HS-5 (cell line): ENCODE results near the gene MCRIP1.
"Not testable (repeated sequence)": the region's sequence is repeated elsewhere in the genome, so short reads cannot be mapped to it uniquely, and the experiment has no call there.

Experiments used
- DNase-seq: peaks from one replicate; pipeline ENCODE4 v3.0.0-alpha.2; 2012; ENCODE audit warnings: low read depth

The MCRIP1 gene

GRCh38 chr17:81840826-81841778 is 8.0 kb upstream of the MCRIP1 start:
- DNase-seq: no peak

DNA sequence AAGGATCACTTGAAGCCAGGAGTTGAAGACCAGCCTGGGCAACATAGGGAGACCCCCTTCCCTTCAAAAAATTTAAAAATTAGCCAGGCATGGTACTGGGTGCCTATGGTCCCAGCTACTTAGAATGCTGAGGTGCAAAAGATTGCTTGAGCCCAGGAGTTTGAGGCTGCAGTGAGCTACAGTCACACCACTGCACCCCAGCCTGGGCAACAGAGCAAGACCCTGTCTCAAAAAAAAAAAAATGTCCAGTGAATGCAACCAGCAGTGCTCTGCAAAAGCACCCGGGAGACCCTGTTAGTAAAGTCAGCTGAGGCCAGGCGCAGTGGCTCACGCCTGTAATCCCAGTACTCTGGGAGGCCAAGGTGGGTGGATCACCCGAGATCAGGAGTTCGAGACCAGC is 7.0 kb upstream of the MCRIP1 start:
- DNase-seq: not testable (repeated sequence)

DNA sequence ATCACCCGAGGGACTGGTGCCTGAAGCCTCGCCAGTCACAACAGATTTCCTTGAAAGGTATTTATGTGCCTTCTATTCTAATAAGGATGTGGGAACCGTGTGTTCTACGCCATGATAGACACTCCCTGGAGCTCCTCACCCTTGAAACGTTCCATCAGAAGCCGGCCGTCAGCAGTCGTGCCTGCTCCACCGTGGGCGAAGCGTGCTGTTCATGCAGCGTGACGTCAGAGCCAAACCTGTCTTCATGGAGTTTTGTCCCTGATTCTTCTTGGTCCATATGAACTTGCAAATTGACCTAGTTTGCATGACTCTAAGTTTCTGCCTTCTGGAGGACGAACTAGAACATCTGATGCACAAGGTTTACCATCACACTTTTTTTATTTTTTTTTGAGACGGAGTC is 6.2 kb upstream of the MCRIP1 start:
- DNase-seq: no peak

DNA sequence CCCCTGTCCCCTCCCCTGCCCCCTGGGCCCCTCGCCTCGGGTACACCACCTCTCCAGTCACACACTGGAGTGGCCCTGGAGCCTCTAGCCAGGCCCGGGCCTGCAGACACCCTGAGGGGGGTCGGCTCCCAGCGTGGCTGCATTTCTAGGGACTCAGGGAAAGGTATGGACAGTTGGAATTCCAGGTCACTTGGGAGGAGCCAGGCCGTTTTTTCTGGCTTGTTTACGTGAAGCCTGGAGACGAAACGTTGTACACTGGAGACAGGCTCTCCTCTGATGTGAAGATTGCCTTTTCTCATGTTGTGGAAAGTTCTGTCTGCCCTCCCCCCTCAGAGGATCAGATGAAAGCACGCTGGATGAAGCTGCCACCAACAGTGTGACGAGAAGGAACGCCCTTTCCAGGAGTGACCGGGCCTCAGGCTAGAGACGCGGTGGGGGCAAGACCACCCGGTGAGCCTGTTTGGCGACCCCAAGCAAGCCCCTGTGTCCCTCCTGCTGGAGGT is 5.7 kb upstream of the MCRIP1 start:
- no peak for DNase-seq

GRCh38 chr17:81837641-81838040 is 4.5 kb upstream of the MCRIP1 start:
- no peak for DNase-seq

DNA sequence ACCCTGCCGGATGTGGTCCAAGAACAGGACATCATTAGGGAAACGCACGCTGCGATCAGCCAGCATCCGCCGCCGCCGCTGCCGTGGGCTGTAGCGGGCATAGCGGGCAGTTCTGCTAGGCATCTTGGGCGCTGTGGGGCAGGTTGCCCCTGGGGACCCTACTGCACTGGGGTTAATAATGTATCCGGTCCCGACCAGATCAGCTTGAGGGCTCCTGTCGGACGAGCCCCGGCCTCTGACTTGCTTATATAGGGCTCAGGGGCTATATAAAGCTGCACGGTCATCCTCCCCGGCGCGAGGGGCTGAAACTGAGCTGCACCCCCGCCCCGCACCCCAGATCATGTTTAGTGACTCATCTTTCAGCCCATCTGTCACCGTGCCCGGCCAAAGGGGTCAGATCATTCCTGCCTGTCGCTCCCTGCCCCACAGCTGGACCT is 1.8 kb upstream of the MCRIP1 start, which contains the start of gene PPP1R27:
PPP1R27 (minus strand) TSS at position 220 of the 437 bp plus-strand sequence; CDS start at position 123, 97 bp downstream.
- no peak for DNase-seq

DNA sequence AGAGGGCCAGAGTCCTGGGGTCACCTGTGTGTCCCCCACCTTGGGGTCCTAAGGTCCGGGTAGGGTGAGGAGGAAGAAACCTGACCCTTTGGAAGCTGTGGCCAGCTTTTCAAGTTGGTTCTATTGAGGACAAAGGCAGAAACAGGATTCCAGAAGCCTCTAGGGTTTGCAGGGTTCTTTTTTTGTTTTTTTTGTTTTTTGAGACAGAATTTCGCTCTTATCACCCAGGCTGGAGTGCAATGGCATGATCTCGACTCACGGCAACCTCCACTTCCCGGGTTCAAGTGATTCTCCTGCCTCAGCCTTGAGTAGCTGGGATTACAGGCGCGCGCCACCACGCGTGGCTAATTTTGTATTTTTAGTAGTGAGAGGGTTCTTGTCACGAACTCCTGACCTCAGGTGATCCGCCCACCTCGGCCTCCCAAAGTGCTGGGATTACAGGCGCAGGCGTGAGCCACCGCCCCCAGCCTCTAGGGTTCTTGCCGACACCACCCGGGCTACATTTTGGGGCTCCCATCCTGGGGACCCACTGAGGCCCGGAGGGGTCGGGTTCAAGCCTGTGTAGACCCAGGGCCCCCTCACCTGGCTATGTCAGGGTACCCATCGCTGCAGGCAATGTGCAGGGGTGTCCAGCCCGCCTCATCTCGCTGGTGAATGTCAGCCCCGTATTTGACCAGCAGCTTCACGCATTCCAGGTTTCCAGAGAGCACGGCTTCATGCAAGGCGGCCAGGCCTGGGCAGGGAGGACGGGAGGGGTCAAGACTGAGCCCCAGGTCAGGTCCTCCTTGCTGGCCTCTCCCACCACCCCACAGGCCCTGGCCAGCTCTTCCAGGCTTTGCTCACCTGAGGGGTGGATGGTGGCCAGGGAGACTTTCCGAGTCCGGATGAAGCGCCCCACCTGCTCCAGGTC is 1.1 kb upstream of the MCRIP1 start:
- DNase-seq: no peak

GRCh38 chr17:81832608-81833159 is 407 bp downstream of the MCRIP1 start:
- no peak for DNase-seq

DNA sequence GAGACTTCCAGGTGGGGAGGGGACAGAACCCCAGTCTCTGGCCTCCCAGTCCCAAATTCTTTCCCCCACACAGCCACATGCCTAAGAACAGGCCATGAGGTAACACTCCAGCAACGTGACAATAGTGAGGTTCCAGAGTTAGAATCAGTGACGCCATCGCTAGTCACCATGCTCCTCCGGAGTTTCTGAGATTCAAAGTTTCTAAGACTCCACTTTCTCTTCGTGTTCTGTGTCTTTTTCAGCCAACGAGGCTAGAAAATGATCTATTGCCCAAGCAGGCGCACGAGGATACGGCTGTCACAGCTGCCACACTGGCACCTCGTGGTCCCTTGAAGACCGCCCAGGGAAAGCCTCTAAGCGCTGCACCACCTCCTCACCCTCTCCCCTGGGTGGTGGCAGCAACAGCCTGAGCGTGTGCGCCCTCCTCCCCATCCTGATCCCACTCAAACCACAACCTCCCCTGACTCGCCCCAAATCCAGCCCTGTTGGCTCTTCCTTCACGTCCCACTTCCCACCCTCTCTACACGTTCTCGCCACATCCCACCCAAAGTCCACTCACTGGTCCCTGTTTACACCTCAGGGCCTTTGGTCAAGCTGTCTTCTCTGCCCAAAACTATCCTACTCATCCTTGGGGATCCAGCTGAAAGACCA is 1.0 kb downstream of the MCRIP1 start:
- DNase-seq: peak; percentile 26

DNA sequence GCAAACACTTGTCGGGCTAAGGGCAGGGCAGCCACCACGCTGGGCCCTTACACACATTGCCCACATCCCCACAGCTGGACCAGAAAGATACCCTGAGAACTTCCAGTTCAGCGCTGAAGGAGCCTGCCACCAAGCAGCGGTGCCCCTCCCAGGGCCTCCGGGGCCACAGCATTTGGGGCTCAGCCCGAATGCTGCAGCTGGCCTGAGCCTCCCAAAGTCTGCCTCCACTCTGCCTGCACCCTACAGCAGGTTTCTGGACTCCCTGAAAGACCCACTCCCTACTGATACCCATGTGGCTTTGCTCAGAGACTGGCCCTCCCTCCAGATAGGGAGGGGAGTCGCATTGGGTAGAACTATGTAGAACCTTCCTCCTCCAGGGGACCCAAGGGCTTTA is 1.5 kb downstream of the MCRIP1 start:
- no peak for DNase-seq

DNA sequence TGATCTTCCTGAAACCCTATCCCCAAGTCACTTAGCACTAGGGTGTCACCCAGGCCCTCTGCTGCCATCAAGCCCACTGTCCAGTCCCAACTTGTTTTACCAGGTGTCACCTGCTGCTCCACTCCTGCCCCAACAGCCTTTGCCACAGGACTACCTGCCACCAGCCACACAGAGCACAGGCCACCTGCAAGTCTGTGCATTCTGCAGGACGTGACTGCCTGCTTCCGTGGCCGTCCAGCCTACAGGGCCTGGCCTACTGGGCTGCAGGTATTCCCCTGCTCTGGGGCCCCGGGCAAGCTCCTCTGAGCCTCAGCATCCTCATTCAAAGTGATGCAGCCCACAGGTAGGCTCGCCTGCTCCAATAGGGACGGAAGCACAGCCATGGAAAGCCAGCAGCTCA is 3.2 kb downstream of the MCRIP1 start:
- DNase-seq: no peak

DNA sequence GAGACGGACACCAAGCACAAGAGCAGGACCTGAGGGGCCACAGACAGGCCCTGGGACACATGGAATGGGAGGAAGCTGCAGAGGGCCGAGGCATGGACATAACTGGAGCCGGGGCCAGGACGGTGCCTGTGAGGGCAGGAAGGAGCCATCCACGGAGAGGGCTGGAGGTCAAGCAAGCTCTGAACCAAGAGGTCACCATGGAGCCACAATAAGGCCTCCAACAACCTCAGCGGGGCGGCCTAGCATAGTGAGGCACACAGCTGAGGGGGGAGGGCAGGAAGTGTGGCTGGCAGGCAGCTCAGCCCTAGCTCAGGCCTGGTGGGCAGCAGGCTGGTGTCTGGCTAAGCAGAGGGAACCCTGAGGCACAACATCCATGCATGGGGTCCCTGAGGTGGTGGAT is 4.4 kb downstream of the MCRIP1 start:
- DNase-seq: no peak

DNA sequence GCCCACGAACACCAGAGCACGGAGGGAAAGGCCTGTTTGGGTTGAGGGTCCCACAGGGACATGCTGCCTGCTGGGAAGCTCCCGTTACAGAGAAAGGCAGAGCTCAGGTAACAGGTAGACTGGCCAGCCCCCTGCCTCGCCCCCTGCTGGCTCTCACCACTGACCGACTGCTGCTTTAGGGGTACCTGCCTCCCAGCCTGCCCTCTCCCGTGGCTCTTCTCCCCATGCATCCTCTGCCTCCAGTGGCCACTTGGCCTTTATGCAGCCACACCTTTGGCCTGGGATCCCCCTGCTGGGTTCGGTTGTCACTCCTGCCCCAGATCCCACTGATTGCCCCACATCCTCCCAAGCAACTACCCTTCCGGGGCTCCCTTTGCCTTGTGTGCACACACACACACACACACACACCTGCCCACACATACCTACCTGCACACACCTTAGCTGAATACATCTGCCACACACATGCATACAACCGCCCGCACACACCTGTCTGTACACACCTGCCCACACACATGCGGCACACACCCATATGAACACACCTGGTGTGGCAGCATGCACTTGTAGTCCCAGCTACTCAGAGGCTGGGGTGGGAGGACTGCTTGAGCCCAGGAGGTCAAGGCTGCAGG is 7.1 kb downstream of the MCRIP1 start:
- no peak for DNase-seq

DNA sequence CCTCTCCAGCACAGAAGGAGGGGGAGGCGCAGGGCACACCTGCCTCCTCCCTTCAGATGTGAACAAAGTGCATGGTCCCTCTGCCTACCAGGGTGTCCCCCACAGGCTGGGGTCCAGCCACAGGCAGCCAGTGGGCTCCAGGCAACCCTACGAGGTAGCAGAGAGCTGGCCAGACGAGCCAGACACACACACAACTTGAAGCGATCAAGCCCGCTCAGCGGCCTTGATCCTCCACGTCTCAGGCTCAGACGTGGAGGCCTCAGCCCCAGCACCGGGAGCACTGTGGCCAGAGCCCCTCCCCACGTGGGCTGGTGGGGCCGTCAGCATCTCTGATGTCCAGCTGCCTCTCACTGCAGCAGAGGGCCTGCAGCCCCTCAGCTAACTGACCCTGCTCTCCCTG is 8.5 kb downstream of the MCRIP1 start:
- DNase-seq: no peak

GRCh38 chr17:81823820-81824550 is 9.1 kb downstream of the MCRIP1 start:
- DNase-seq: no peak

DNA sequence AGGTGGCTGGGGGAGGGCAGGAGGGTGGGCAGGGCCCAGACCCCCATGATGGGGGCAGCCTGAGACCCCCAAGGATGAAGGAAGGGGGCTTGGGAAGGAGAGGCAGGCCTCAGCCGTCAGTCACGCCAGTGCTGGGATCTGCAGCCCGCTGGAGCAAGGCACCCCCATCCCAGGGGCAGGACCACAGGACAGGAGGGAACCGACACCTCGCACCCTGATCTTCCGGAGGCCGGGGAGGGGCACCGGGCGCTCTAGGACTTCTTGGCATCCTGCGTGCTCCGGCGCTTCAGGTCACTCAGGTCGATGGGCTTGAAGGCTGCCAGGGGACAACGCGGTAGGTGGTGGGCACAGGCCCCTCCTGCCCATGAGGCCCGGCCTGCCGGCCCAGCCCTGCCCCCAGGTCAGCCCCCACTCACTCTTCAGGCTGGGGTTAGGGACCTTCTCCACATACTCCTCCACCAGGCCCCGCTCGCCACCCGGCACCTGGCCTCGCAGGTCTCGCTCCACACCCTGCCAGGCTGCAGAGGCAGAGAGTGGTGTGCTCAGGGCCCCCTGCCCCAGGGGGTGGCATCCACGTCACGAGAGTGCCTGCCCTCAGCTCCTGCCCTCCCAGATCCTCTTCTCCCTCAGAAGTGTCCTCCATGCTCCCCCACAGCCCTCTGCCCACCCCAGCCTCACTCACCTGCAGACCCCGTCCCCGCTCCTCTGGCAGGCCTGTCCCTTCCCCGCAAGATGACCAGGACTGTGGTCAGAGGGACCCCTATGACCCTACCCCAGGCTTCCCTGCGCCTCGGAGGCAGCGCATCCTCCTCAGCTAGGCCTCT is 9.9 kb downstream of the MCRIP1 start:
- no peak for DNase-seq

DNA sequence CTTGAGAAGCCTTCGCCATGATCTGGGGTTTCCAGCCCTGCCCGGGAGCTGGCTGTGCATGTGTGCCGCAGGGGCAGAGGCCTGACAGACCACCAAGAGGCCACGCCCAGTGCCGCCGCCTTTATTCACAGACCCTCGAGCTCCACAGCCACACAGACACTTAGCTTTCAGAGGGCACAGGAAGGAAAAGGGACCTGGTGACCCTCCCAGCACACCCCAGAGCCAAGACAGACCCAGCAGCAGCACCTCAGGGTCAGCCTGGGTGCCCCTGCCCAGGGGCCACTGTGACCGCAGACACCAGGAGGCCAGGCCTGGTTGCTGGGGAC is 10.8 kb downstream of the MCRIP1 start:
- no peak for DNase-seq

DNA sequence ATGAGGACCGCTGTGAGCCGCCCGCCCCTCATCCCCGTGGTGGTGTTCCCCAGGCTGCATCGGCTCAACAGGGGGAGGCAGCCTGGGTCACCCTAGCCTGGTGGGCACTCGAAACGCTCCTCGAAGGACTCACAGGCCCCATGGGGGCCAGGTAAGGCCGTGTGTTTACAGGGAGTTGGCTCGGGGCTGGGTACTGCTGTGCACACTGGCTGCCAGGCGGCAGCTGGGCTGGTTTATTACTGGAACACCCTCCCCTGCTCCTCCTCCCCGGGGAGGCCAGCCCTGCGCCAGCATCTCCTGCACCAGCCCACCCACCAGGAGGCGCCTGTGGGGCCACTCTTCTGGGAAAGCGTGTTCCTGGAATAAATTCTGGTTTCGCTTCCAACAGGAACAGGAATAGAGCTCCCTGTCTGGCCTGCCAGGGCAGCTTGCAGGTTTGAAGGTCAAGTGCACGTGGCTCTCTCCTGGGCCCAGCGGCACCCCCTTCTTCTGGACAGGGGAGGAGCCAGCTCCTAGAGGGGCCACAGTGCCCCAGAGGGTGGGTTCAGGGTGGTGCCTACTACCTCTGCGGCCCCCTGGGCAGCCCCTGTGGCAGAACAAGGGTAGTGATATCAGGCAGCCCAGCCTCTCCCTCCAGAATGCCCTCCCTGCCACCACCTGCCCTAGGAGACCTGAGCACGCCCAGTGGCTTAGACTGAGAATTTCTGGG is 11.3 kb downstream of the MCRIP1 start:
- DNase-seq: no peak

- no peak for DNase-seq
These were observed 11.9 kb downstream of the MCRIP1 start for GRCh38 chr17:81821147-81821546.
